ENCODE measurements around the gene RNF215. TPM values are rescaled to one million over a fixed set of nuclear protein-coding genes. Genes with fewer than 3 reads are reported as not detected.

RNF215 gene
- total and polyA plus RNA-seq, 2 of the 13 experiments (the other 11 are each of a cell fraction or from before 2014, with no cell fraction given) = 5.3 to 6.1 TPM

DNA sequence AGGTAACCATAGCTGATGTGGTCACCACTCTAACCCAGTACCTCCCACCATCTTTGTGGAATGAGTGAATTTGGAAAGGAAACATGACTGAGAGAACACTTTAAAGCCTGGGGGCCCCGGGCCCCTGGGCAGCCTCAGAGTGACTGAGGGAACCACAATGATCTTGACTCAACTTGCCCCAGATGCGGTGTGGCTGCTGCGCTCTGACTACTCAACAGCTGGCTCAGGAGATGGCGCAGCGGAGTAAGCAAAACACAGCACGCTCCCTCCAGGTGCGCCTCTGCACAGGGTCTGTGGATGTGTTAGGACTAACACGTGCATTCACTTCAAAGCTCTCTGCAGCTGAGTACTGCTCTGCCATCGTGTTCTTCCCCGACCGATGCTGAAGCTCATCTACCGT lies 5.9 kb downstream of the RNF215 start:
- Histone ChIP-seq H3K36me3 (replicated peaks in 1 of 2; ENCODE audit: control insufficient read depth in 1 of 2, insufficient read depth in 2 of 2, low read length in 2 of 2) (no peaks in the 10 kb centered on the region; a peak in 1 of 5 replicates), H3K9me3 (ENCODE audit: low read length) (no peaks in the 10 kb centered on the region), H3K4me3 (replicated peaks in 1 of 3; ENCODE audit: insufficient read depth in 1 of 3, low read depth in 2 of 3, low read length in 3 of 3) (no peak overlapping the region), H3K27ac (ENCODE audit: extremely low read length, insufficient read depth, low read length) (no peak overlapping the region), H4K20me1 (ENCODE audit: insufficient read depth, low read length) (no peaks in the 10 kb centered on the region), H2AFZ (ENCODE audit: low read length) (no peak overlapping the region), H3K9ac (ENCODE audit: insufficient read depth, low read depth, low read length) (no peak overlapping the region), H3K4me2 (ENCODE audit: low read depth, low read length) (no peak overlapping the region), H3K79me2 (ENCODE audit: insufficient read depth, low read length) (no peaks in the 10 kb centered on the region), H3K4me1 (ENCODE audit: insufficient read depth, low read length) (peaks cover 5% of the 10 kb centered on the region), H3K27me3 (ENCODE audit: control insufficient read depth in 1 of 2, insufficient read depth in 2 of 2, low read length in 2 of 2) (no peaks in the 10 kb centered on the region)
- ChIA-PET POLR2A (interaction anchor here (1.2 kb wide), 1 partner anchor 42 kb away, joined by 3 read pairs; no protein-coding TSS in a partner anchor), CTCF (ENCODE audit: low intra/inter-chr PET ratio, low total read pairs) (no interaction called here)
- no peak for FAIRE-seq
- intact Hi-C loops (cut with micrococcal nuclease; ENCODE audit: unreplicated experiment) (no loop called here), in situ Hi-C loops (cut with HindIII; ENCODE audit: extremely low pct_ligation_motif_present, low pct_unique_long_range_greater_than_20kb) (loop anchor here (25.0 kb wide), 1 partner anchor 269 kb away; no protein-coding TSS in a partner anchor)
- DNase-seq (ENCODE audit: low spot score) = no peak
- no peak for ATAC-seq
- TF ChIP-seq FOSL1 (CRISPR knock-in tag; IDR thresholded peaks at IDR 0.05; ENCODE audit: borderline replicate concordance) (no peak), REXO4 (CRISPR knock-in tag; IDR thresholded peaks at IDR 0.05; ENCODE audit: borderline replicate concordance) (no peak), ARNTL (CRISPR knock-in tag; IDR thresholded peaks at IDR 0.05) (no peak), ZBTB33 (CRISPR knock-in tag; IDR thresholded peaks at IDR 0.05) (no peak), PHB2 (IDR thresholded peaks at IDR 0.05; ENCODE audit: partially characterized antibody) (no peak), CBX2 (IDR thresholded peaks at IDR 0.05; ENCODE audit: low read depth, low read length) (no peak), CBX2 (CRISPR knock-in tag; IDR thresholded peaks at IDR 0.05; ENCODE audit: low read depth) (no peak), ZSCAN12 (CRISPR knock-in tag; IDR thresholded peaks at IDR 0.05) (no peak), ZNF136 (CRISPR knock-in tag; IDR thresholded peaks at IDR 0.05; ENCODE audit: low read depth) (no peak), CREB1 (IDR thresholded peaks at IDR 0.05) (no peak), CREB1 (CRISPR knock-in tag; IDR thresholded peaks at IDR 0.05) (no peak), HOXA3 (CRISPR knock-in tag; IDR thresholded peaks at IDR 0.05) (no peak), ZNF441 (CRISPR knock-in tag; IDR thresholded peaks at IDR 0.05; ENCODE audit: borderline replicate concordance) (no peak), GLMP (CRISPR knock-in tag; IDR thresholded peaks at IDR 0.05; ENCODE audit: borderline replicate concordance) (no peak), GTF2F1 (IDR thresholded peaks at IDR 0.05; ENCODE audit: low read length) (no peak), SRF (IDR thresholded peaks at IDR 0.05; ENCODE audit: low read depth, low read length) (no peak), SNAPC2 (CRISPR knock-in tag; IDR thresholded peaks at IDR 0.05) (no peak)
- TF ChIP-seq, protein P1, sequence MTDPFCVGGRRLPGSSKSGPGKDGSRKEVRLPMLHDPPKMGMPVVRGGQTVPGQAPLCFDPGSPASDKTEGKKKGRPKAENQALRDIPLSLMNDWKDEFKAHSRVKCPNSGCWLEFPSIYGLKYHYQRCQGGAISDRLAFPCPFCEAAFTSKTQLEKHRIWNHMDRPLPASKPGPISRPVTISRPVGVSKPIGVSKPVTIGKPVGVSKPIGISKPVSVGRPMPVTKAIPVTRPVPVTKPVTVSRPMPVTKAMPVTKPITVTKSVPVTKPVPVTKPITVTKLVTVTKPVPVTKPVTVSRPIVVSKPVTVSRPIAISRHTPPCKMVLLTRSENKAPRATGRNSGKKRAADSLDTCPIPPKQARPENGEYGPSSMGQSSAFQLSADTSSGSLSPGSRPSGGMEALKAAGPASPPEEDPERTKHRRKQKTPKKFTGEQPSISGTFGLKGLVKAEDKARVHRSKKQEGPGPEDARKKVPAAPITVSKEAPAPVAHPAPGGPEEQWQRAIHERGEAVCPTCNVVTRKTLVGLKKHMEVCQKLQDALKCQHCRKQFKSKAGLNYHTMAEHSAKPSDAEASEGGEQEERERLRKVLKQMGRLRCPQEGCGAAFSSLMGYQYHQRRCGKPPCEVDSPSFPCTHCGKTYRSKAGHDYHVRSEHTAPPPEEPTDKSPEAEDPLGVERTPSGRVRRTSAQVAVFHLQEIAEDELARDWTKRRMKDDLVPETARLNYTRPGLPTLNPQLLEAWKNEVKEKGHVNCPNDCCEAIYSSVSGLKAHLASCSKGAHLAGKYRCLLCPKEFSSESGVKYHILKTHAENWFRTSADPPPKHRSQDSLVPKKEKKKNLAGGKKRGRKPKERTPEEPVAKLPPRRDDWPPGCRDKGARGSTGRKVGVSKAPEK (CRISPR knock-in tag; IDR thresholded peaks at IDR 0.05; ENCODE audit: borderline replicate concordance) = no peak
- 93% methylated on average over 4 of the region's 12 CpGs for WGBS (ENCODE audit: low lambda C conversion rate)
- BruUV-seq (replicated peaks) = no TSS peak
